ENCODE measurements around the gene EEF1A2.

The EEF1A2 gene

DNA sequence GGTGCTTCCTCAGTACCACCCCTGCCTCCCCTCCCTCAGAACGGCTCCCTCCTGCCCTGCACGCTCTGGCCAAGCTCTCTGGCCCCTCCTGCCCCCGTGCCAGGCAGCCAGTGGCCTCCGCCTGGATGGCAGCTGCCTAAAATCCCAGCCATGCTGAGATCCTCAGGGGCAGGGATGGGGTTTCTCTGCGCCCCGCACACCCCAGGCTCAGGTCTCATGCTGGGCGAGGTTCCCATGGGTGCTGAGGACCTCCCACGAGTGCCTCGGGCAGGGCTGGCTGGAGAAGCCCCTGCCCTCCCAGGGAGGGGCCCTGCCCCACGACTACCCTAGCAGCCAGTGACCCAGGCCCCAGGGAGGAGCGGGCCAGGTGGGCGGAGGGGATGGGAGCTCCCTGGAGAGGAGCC lies 35.5 kb upstream of the EEF1A2 start:
- Mint-ChIP-seq H3K9me3 (no peaks in the 10 kb centered on the region), H3K4me1 (no peaks in the 10 kb centered on the region), H3K36me3 (ENCODE audit: low read depth) (no peaks in the 10 kb centered on the region), H3K27ac (no peak overlapping the region), H3K4me3 (no peak overlapping the region), H3K27me3 (ENCODE audit: low read depth) (peaks cover 4% of the 10 kb centered on the region)
- TF ChIP-seq, protein P1, sequence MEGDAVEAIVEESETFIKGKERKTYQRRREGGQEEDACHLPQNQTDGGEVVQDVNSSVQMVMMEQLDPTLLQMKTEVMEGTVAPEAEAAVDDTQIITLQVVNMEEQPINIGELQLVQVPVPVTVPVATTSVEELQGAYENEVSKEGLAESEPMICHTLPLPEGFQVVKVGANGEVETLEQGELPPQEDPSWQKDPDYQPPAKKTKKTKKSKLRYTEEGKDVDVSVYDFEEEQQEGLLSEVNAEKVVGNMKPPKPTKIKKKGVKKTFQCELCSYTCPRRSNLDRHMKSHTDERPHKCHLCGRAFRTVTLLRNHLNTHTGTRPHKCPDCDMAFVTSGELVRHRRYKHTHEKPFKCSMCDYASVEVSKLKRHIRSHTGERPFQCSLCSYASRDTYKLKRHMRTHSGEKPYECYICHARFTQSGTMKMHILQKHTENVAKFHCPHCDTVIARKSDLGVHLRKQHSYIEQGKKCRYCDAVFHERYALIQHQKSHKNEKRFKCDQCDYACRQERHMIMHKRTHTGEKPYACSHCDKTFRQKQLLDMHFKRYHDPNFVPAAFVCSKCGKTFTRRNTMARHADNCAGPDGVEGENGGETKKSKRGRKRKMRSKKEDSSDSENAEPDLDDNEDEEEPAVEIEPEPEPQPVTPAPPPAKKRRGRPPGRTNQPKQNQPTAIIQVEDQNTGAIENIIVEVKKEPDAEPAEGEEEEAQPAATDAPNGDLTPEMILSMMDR (IDR thresholded peaks at IDR 0.05; ENCODE audit: unreplicated experiment in 3 of 3) = no peak

DNA sequence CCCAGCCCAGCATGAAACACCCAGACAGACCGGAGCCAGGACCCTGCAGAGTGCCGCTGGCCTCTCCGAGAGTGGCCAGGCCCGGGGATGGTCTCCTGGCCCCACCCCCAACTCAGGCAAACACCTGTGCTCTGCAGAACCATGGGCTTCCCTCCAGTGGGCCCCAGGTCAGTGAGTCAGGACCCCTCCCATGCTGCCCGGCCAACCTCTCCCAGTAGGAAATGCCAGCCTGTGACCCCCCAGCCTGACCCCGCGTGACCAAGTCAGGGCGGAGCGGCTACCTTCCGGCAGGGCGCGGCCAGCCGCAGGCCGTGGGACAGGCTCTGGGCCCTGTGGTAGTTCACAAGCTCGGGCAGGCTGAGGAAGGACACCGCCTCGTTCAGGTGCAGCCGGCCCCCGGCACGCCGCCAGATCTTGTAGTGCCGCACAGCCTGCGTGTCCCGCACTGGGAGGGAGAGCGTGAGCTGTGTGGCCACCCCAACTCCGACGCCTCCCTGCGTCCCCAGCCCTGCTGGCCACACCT lies 35.0 kb upstream of the EEF1A2 start:
- Mint-ChIP-seq H3K36me3 (ENCODE audit: low read depth) (no peaks in the 10 kb centered on the region), H3K4me3 (no peak overlapping the region), H3K4me1 (no peaks in the 10 kb centered on the region), H3K27me3 (ENCODE audit: low read depth) (peaks cover 4% of the 10 kb centered on the region), H3K9me3 (no peaks in the 10 kb centered on the region), H3K27ac (no peak overlapping the region)
- TF ChIP-seq, protein P1 (IDR thresholded peaks at IDR 0.05; ENCODE audit: unreplicated experiment in 3 of 3) = no peak

DNA sequence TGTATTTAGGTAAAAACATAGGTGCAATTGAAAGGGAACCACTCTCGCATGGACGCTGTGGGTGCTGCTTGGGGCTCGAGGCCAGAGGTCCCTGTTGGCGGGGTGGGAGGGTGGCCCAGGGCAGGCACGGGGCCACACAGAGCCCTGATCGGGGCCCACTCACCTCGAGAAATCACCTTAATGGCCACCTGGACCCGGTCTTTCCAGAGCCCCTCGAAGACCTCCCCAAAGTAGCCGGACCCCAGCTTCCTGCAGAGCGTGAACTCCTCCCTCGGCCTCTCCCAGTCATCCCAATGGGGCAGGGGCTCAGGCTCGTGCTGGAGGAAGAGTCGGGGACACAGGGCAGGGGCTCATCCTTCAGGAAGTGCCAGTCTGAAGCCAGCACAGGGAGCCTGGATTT lies 34.5 kb upstream of the EEF1A2 start:
- TF ChIP-seq, protein P1 (IDR thresholded peaks at IDR 0.05; ENCODE audit: unreplicated experiment in 3 of 3) = no peak
- Mint-ChIP-seq H3K36me3 (ENCODE audit: low read depth) (no peaks in the 10 kb centered on the region), H3K4me1 (no peaks in the 10 kb centered on the region), H3K9me3 (no peaks in the 10 kb centered on the region), H3K27ac (no peak overlapping the region), H3K27me3 (ENCODE audit: low read depth) (peaks cover 4% of the 10 kb centered on the region), H3K4me3 (no peak overlapping the region)

DNA sequence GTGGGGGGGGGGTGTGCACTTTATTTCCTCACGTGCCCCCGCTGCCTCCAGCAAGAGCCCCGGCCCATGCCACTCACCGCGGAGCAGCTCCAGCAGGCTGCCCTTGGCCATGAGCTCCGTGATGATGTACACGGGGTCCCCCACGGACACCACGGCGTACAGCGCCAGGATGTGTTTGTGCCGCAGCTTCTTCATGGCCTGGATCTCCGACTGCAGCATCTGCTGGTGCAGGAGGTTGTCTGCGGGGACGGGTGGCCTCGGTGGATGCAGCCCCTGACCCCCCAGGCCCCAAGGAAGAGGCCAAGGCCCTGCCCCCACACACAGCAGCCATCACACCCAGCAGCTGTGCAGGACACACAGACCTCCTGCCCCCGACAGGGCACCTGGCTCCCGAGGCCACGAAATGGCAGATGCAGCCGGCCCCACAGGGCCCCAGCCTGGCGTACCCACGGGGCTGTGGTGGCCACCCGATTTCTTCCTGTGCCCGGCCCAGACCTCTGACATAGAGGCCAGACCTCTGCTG lies 33.6 kb upstream of the EEF1A2 start:
- peak overlapping the region in 1 of 3 experiments; percentile 6 for H3K27ac Mint-ChIP-seq
- no peaks in the 10 kb centered on the region for H3K36me3 Mint-ChIP-seq (ENCODE audit: low read depth)
- H3K4me3 Mint-ChIP-seq = no peak overlapping the region
- H3K4me1 Mint-ChIP-seq = no peaks in the 10 kb centered on the region
- TF ChIP-seq, protein P1 (IDR thresholded peaks at IDR 0.05; ENCODE audit: unreplicated experiment in 3 of 3) = no peak
- peaks cover 4% of the 10 kb centered on the region for H3K27me3 Mint-ChIP-seq (ENCODE audit: low read depth)
- no peaks in the 10 kb centered on the region for H3K9me3 Mint-ChIP-seq

DNA sequence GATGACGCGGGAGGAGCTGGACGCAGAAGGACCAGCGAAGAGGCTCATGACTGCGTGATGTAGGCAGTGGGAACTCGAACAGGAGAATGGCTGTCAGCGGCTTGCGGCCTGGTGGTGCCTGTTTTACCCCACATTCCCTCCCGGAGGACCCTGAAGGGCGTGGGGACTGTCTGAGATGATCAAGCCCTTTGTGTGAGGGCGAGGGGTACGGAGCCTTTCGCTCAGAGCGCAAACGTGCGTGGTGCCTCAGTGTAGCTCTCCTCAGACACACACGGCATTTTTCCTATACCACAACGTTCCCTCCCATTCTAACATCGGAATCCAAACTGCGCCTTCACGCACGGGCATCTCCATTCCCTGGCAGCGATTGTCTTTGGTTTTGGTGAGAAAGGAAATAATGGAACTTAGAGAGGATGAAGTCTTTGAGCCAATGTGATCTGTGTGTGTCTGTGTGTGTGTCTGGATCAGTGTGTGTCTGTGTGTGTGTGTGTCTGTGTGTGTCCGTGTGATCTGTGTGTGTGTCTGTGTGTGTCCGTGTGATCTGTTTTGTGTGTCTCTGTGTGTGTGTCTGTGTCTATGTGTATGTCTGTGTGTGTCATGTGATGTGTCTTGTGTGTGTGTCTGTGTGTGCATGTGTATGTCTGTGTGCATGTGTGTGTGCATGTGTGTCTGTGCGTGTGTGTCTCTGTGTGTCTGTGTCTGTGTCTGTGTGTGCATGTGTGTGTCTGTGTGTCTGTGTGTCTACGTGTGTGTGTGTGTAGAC lies 33.0 kb upstream of the EEF1A2 start:
- Mint-ChIP-seq H3K27ac (peak overlapping the region in 1 of 3 experiments; percentile 6), H3K36me3 (ENCODE audit: low read depth) (no peaks in the 10 kb centered on the region), H3K4me3 (no peak overlapping the region), H3K4me1 (no peaks in the 10 kb centered on the region), H3K27me3 (ENCODE audit: low read depth) (peaks cover 4% of the 10 kb centered on the region), H3K9me3 (no peaks in the 10 kb centered on the region)
- TF ChIP-seq, protein P1 (IDR thresholded peaks at IDR 0.05; ENCODE audit: unreplicated experiment in 3 of 3) = no peak

DNA sequence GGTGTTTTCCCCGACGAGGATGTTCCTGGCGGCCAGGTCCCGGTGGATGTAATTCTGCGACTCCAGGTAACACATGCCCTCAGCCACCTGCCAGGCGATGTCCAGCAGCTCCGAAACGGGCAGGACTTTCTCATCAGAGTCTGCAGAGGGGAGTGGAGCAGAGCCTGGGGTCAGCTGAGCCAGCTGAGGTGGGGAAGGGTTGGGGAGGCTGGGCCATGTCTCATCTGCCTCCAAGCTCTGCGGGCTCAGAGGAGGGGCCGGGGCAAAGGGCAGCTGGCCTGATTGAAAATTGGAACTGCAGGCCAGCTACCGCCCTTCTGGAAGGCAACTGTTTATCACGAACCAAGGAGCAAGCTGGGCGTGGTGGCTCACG lies 31.9 kb upstream of the EEF1A2 start:
- H3K27ac Mint-ChIP-seq = no peak overlapping the region
- peaks cover 4% of the 10 kb centered on the region for H3K27me3 Mint-ChIP-seq (ENCODE audit: low read depth)
- no peaks in the 10 kb centered on the region for H3K36me3 Mint-ChIP-seq (ENCODE audit: low read depth)
- no peaks in the 10 kb centered on the region for H3K9me3 Mint-ChIP-seq
- TF ChIP-seq, protein P1 (IDR thresholded peaks at IDR 0.05; ENCODE audit: unreplicated experiment in 3 of 3) = no peak
- no peak overlapping the region for H3K4me3 Mint-ChIP-seq
- no peaks in the 10 kb centered on the region for H3K4me1 Mint-ChIP-seq
